Transverse colon (tissue), 4 donors: Measurements from ENCODE around the gene PTPRN.

Source experiments
- CTCF ChIP-seq, 5 experiments: fragments of 200-600 bp in 3 of 5; fragments of 450-650 bp in 2 of 5; sonication (generic) in 3 of 5; IDR thresholded peaks; 1 replicate in 2 of 5; 2 replicates in 3 of 5; pipeline ENCODE4 v1.5.1; 2016 to 2017; ENCODE audit warnings: antibody characterized with exemption in 5 of 5, inconsistent platforms in 3 of 5, mild to moderate bottlenecking in 2 of 5, moderate library complexity in 1 of 5
- EP300 ChIP-seq: sonication (generic); formaldehyde crosslinking; IDR thresholded peaks from one replicate; pipeline ENCODE4 v1.6.1; 2017; ENCODE audit warnings: antibody characterized with exemption, low read depth
- POLR2AphosphoS5 ChIP-seq, 3 donors: sonication (generic); formaldehyde crosslinking; IDR thresholded peaks; one replicate each; pipeline ENCODE4 v1.6.1; 2016; ENCODE audit warnings: antibody characterized with exemption in 3 of 3

DNA sequence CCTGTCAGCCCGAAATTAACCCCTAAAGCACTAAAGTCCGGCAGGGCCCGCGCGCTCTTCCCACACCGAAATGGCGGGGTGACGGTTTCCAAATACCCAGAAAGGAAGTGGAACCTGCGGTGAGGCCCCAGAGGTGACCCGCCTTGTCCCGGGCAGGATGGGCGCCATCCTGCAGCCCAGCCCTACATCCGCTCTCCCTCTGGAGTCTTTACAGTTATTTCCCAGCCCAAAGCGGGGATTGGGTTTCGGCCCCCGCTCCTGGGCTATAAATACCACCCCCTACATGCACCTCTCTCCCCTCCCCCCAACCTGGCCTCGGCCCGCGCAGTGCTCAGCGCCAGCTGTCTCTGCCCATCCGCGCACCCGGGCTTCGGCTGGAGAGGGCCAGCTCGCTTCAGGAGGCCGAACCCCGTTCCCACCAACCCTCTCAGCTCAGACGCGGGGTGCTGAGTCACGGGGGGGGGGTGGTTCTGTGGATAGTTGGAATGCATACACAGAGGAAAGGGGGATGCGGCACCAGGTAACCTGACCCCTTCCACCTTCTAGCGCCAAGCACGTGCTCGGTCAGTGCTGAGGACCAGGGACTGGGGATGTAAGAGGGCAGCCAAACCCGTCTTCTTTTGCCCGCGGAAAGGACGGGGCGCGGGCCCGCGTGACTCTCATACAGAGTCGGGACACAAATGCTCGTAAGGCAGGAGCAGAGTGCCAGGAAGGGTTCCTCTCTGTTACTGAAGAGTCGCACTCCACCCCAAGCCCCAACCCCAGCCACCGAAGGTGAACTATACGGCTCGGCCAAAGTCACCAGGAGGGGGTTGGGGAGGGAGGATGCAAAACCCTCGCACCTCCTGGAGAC lies 56.1 kb downstream of the PTPRN start, which contains the start of gene TUBA4B:
- TF ChIP-seq CTCF (IDR thresholded peaks at IDR 0.05) (no peak), POLR2AphosphoS5 (IDR thresholded peaks at IDR 0.05) (no peak), EP300 (no peak)
